ENCODE data around the gene CFAP221. TPM values are rescaled to one million over a fixed set of nuclear protein-coding genes. Genes with fewer than 3 reads are reported as not detected.

CFAP221 gene
- total RNA-seq (not detected in 2 replicates), polyA plus RNA-seq (0.05 and 0.06 TPM in 2 replicates), polyA minus RNA-seq (0.11 TPM in 1 of 2 replicates, not detected in the other), Bru-seq, nascent RNA (percentile 9 among the genes with signal in this experiment), BruChase-seq, experiment 1, labeled RNA remaining after a 6-hour chase (percentile 1 among the genes with signal in this experiment), BruChase-seq, experiment 2, labeled RNA remaining after a 2-hour chase (percentile 1 among the genes with signal in this experiment)
- polyA plus RNA-seq (2011; cell fraction: cytosol; rRNA removed) = 0.01 and 0.03 TPM in 2 replicates
- 0.18 TPM in 1 of 2 replicates, not detected in the other for polyA plus RNA-seq (2011; cell fraction: nucleus; rRNA removed)
- polyA plus RNA-seq (2012) = 0.25 TPM in 1 of 2 replicates, not detected in the other
- polyA minus RNA-seq (2011; cell fraction: cytosol; rRNA and poly(A)+ RNA removed) = not detected
- polyA minus RNA-seq (2011; cell fraction: nucleus; rRNA and poly(A)+ RNA removed) = not detected in 2 replicates
- long read RNA-seq = 0 reads

GRCh38 chr2:119544075-119544938, at the start of gene CFAP221:
Gene CFAP221, plus strand, starts transcription at chr2:119544449. Its CDS starts 1,683 bp downstream, at chr2:119546132.
- Histone ChIP-seq H3K4me3 (replicated peaks in 1 of 3; ENCODE audit: insufficient read depth in 1 of 3, low read depth in 1 of 3, low read length in 3 of 3) (peak within 1 kb of the TSS; percentile 38 to 56 (median 38)), H3K4me1 (ENCODE audit: control insufficient read depth, extremely low read depth, insufficient read depth, low read length) (peaks cover 4% of the 10 kb centered on the region), H3K27me3 (ENCODE audit: control insufficient read depth in 2 of 2, insufficient read depth in 2 of 2, low read length in 2 of 2) (peaks cover 8 to 22% of the 10 kb centered on the region in 2 experiments), H4K20me1 (replicated peaks; ENCODE audit: control insufficient read depth, extremely low read depth, insufficient read depth, low read length) (no peaks in the 10 kb centered on the region), H3K27ac (ENCODE audit: insufficient read depth, low read depth, low read length) (peak within 1 kb of the TSS; percentile 28), H3K9me3 (replicated peaks; ENCODE audit: control insufficient read depth, insufficient read depth, low read length) (no peaks in the 10 kb centered on the region), H2AFZ (ENCODE audit: low read depth, low read length) (peak within 1 kb of the TSS; percentile 96), H3K79me2 (ENCODE audit: control insufficient read depth, insufficient read depth, low read length) (no peaks in the 10 kb centered on the region), H3K9me1 (replicated peaks; ENCODE audit: control insufficient read depth, extremely low read depth, insufficient read depth, low read length) (no peaks in the 10 kb centered on the region), H3K4me2 (ENCODE audit: insufficient read depth, low read length) (peak within 1 kb of the TSS; percentile 77), H3K36me3 (ENCODE audit: control insufficient read depth in 2 of 2, extremely low read depth in 1 of 2, insufficient read depth in 2 of 2, low read length in 2 of 2) (no peaks in the 10 kb centered on the region), H3K9ac (replicated peaks; ENCODE audit: extremely low read depth, insufficient read depth, low read length) (peak within 1 kb of the TSS; percentile 74)
- TF ChIP-seq CTCF (IDR thresholded peaks at IDR 0.05; ENCODE audit: extremely low read depth in 1 of 2, insufficient read depth in 1 of 2, low read depth in 1 of 2, low read length in 2 of 2) (no peak), POLR2A (IDR thresholded peaks at IDR 0.05; ENCODE audit: low read depth, low read length) (no peak), EZH2 (IDR thresholded peaks at IDR 0.05; ENCODE audit: borderline replicate concordance, low read depth, low read length, severe bottlenecking) (peak; percentile 33)
- TF ChIP-seq, protein P1, sequence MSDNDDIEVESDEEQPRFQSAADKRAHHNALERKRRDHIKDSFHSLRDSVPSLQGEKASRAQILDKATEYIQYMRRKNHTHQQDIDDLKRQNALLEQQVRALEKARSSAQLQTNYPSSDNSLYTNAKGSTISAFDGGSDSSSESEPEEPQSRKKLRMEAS (IDR thresholded peaks at IDR 0.05; ENCODE audit: insufficient read depth, insufficient read length) = no peak
- FAIRE-seq (peak; percentile 87), DNase-seq (ENCODE audit: low read depth, low spot score) (peak; percentile 78)
- POLR2A ChIA-PET = no interaction called here
- CTCF ChIA-PET = no interaction called here
- intact Hi-C loops (cut with micrococcal nuclease) = no loop called here
- dilution Hi-C loops (cut with MboI; ENCODE audit: extremely low pct_ligation_motif_present, low sequenced_read_pairs) = no loop called here
- BruUV-seq (replicated peaks) = no TSS peak

All from endothelial cell of umbilical vein (primary cell).